ENCODE data around the gene AQP2. TPM values are rescaled to one million over a fixed set of nuclear protein-coding genes. Genes with fewer than 3 reads are reported as not detected.
A peak's percentile ranks its signal among the peaks of the same experiment; 100 is the strongest.

AQP2 gene
- total RNA-seq, 3 donors from 2014 or later, result not detected

DNA sequence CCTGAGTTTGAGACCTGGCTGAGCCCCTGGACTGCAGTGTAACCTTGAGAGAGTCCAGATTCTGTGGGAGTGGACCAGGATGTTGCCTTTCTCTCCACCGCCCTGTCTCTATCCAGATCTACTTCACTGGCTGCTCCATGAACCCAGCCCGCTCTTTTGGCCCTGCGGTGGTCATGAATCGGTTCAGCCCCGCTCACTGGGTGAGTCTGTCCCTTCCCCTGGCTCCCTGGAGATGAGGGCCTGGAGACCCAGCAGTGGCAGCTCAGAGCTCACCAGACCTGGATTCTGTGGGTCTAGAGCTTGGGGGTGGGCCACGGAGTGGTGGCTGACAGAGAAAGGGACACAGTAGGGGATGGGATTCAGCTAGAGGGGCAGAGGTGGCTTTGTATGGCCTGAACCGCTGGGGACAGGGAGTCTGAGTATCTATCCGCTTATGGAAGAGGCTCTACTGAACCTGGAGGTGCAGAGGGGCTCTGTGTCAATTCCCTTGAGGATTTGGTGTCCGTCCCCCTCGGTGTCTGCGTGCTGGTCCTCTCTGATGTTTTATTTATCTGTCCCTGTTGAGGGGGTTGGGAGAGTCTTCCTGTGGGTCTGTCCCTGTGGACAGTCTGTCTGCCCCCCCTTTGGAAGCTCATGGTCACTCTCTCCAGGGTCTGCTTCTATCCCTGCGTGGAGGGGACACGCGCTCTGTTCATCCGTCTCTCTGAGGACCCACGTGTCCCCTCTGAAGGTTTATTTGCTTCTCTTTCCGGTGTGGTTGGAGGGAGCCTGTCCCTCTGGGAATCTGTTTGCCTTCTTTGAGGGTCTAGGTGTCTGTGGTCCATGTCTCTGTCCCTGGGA lies 13.7 kb downstream of the AQP2 start:
- Mint-ChIP-seq H3K36me3 (ENCODE audit: insufficient read depth) (no peaks in the 10 kb centered on the region), H3K4me1 (ENCODE audit: low read depth) (peaks cover 11% of the 10 kb centered on the region), H3K4me3 (no peak overlapping the region), H3K9me3 (no peaks in the 10 kb centered on the region), H3K27me3 (ENCODE audit: low read depth) (peaks cover 70% of the 10 kb centered on the region)
- no peak for DNase-seq
- no peak for ATAC-seq

DNA sequence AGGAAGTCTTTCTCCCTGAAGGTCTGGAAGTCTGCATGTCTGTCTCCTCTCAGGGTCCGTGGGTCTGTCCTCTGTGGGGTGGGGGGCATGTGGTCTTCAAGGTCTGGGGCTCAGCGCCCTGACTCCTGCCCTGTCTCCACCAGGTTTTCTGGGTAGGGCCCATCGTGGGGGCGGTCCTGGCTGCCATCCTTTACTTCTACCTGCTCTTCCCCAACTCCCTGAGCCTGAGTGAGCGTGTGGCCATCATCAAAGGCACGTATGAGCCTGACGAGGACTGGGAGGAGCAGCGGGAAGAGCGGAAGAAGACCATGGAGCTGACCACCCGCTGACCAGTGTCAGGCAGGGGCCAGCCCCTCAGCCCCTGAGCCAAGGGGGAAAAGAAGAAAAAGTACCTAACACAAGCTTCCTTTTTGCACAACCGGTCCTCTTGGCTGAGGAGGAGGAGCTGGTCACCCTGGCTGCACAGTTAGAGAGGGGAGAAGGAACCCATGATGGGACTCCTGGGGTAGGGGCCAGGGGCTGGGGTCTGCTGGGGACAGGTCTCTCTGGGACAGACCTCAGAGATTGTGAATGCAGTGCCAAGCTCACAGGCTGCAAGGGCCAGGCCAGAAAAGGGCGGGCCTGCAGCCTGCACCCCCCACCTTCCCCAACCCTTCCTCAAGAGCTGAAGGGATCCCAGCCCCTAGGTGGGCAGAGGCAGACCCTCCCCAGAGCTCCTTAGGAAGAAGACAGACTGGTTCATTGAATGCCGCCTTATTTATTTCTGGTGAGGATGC lies 14.5 kb downstream of the AQP2 start:
- no peaks in the 10 kb centered on the region for H3K36me3 Mint-ChIP-seq (ENCODE audit: insufficient read depth)
- no peak for ATAC-seq
- H3K27me3 Mint-ChIP-seq (ENCODE audit: low read depth), result peaks cover 63% of the 10 kb centered on the region
- DNase-seq, result no peak
- no peak overlapping the region for H3K4me3 Mint-ChIP-seq
- H3K4me1 Mint-ChIP-seq (ENCODE audit: low read depth), result peaks cover 11% of the 10 kb centered on the region
- H3K9me3 Mint-ChIP-seq, result no peaks in the 10 kb centered on the region

DNA sequence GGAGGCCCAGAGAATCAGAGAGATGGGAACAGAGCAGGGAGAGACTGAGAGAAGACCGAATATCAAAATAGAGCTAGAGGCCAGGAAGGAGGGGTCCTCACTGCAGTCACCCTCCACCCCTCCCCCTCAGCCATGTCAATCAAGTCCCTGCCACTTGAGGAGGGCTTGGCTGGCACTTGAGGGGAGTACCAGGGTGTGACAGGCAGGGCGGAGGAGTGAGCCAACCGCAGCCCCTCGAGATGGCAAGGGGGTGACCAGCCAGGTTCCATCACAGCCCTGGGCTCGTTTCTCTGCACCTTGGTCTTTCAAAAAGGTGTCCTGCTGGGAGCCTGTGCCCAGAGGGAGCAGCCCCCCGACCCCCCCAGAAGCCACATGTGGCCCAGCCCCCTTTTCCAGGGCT lies 15.3 kb downstream of the AQP2 start:
- Mint-ChIP-seq H3K4me1 (ENCODE audit: low read depth) (peaks cover 6% of the 10 kb centered on the region), H3K27me3 (ENCODE audit: low read depth) (peaks cover 55% of the 10 kb centered on the region), H3K36me3 (ENCODE audit: insufficient read depth) (no peaks in the 10 kb centered on the region), H3K9me3 (no peaks in the 10 kb centered on the region), H3K4me3 (no peak overlapping the region)
- DNase-seq (no peak), ATAC-seq (no peak)

DNA sequence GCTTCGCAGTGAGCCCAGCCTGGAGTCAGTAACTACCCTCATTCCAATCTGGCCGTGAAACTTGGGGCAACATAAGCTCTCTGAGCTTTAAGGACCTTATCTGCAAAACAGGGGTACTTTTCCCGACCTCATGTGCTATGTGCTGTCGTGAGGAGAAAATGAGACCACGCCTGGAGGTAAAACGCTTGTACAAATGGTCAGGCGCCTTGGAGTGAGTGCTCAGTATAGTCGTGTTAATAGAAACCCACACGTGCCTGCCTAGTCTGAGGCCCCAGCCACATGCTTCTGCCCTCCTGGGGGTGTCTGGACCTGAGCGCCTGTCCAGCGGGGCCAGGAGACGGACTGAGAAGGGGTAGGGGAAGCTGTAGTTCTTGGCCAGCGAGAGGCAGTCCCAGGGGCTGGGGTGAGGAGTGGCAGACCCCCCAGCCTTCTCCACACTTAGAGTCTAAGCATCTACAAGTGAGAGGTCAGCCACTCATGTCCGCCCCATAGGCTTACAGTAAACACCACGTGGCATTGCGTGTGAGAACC lies 16.0 kb downstream of the AQP2 start:
- Mint-ChIP-seq H3K27me3 (ENCODE audit: low read depth) (peaks cover 53% of the 10 kb centered on the region), H3K4me3 (no peak overlapping the region), H3K4me1 (ENCODE audit: low read depth) (peaks cover 6% of the 10 kb centered on the region), H3K9me3 (no peaks in the 10 kb centered on the region), H3K36me3 (ENCODE audit: insufficient read depth) (no peaks in the 10 kb centered on the region)
- DNase-seq (no peak), ATAC-seq (no peak)

DNA sequence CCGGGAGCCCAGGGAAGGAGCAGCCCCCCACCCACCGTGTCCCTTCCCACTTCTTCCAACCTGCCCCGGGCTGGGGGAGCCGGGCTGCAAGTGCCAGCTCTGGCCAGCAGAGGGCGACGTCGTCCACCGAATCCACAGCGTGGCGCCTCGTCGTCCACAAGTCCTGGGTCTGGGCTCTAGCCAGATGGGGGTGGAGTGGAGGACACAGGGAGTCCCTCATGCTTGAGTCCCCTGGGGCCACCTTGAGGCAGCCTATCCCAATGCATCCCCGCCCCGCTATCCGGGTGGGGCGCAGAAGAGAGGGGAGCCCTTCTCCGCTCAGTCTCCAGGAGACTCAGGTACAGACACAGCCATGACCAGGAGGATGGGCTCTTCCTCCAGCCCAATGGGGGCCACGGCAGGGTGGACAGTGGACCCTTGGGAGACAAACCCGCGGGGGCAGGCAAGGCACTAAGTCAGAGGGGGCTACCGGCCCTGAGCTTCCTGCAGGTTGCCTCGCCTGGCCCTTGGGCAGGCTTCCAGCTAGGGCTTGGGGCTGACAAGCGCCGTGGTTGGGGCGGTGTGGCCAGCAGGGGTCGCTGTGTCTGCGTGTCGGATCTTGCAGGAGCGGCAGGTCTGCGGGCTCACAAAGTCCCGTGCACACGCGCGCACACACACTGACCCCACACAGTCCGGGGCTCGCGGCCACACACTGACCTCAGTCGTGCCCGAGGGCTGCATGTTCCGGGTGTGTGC lies 16.7 kb downstream of the AQP2 start:
- peaks cover 49% of the 10 kb centered on the region for H3K27me3 Mint-ChIP-seq (ENCODE audit: low read depth)
- no peaks in the 10 kb centered on the region for H3K9me3 Mint-ChIP-seq
- peak; percentile 88 to 90 for ATAC-seq
- peak overlapping the region; percentile 73 for H3K4me3 Mint-ChIP-seq
- H3K36me3 Mint-ChIP-seq (ENCODE audit: insufficient read depth), result no peaks in the 10 kb centered on the region
- H3K4me1 Mint-ChIP-seq (ENCODE audit: low read depth), result peaks cover 6% of the 10 kb centered on the region
- DNase-seq, result peak; percentile 95

DNA sequence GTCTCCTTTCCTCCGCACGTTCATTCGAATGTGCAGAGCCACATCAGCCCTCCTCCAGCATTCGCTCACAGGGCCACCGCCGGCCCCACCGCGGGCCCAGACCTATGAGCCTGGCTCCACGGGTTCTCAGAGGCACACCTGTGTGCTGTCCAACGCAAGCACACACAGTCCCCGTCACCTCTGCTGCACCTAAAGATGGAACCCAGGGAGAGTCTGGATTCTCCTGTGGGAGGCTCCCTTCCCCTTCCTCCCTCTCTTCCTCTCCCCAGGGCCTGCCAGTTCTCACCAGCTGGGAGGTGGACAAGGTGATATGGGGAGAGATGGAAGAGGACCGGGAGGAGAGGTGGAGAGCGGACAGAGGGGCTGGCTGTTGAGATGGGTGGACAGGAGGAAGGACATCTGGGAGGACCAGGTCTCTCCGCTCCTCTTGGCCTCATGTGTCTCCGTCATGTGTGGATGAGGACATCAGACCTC lies 17.3 kb downstream of the AQP2 start:
- Mint-ChIP-seq H3K4me1 (ENCODE audit: low read depth) (peaks cover 6% of the 10 kb centered on the region), H3K27me3 (ENCODE audit: low read depth) (peaks cover 43% of the 10 kb centered on the region), H3K36me3 (ENCODE audit: insufficient read depth) (no peaks in the 10 kb centered on the region), H3K4me3 (peak overlapping the region; percentile 43), H3K9me3 (no peaks in the 10 kb centered on the region)
- ATAC-seq (peak; percentile 17 to 23), DNase-seq (no peak)

DNA sequence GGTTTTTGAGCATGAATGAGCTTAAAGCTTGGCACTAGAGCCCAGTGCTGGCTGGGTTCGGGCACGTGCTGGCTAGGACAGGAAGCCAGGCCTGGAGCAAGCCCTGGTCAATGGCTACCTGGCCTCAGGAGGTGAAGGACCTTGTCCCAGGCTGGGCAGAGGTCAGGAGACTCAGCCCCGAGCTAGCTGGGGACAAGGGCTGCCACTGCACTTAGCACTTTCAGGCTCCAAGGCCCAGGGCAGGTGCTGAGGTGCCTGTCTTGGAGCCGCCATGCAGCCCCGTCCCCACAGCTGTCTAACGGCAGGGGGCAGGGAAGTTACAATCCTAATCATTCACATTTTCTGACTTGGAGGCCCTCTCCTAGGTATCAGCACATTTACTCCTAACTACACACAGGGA lies 17.9 kb downstream of the AQP2 start:
- no peaks in the 10 kb centered on the region for H3K9me3 Mint-ChIP-seq
- peaks cover 6% of the 10 kb centered on the region for H3K4me1 Mint-ChIP-seq (ENCODE audit: low read depth)
- DNase-seq (no peak), ATAC-seq (no peak)
- H3K36me3 Mint-ChIP-seq (ENCODE audit: insufficient read depth), result no peaks in the 10 kb centered on the region
- H3K27me3 Mint-ChIP-seq (ENCODE audit: low read depth), result peaks cover 37% of the 10 kb centered on the region
- no peak overlapping the region for H3K4me3 Mint-ChIP-seq

DNA sequence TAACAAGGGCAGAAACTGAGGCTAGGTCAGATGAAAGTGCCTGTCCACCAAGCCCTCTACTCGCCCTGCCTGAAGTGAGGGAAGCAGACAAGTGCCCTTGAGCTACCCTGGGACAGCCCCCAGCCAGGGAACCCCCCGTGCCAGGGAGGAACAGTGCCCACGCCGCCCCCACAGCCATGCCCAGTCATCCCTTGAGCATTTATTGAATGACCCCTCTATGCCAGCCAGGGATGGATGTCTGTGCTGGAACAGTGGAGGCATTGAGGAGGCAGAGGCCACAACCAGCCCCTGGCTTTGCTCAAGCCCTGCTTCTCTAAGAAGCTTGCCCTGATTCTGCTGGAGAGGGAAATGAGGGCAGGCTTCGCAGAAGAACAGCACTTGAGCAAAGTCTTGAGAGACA lies 18.5 kb downstream of the AQP2 start:
- peaks cover 31% of the 10 kb centered on the region for H3K27me3 Mint-ChIP-seq (ENCODE audit: low read depth)

DNA sequence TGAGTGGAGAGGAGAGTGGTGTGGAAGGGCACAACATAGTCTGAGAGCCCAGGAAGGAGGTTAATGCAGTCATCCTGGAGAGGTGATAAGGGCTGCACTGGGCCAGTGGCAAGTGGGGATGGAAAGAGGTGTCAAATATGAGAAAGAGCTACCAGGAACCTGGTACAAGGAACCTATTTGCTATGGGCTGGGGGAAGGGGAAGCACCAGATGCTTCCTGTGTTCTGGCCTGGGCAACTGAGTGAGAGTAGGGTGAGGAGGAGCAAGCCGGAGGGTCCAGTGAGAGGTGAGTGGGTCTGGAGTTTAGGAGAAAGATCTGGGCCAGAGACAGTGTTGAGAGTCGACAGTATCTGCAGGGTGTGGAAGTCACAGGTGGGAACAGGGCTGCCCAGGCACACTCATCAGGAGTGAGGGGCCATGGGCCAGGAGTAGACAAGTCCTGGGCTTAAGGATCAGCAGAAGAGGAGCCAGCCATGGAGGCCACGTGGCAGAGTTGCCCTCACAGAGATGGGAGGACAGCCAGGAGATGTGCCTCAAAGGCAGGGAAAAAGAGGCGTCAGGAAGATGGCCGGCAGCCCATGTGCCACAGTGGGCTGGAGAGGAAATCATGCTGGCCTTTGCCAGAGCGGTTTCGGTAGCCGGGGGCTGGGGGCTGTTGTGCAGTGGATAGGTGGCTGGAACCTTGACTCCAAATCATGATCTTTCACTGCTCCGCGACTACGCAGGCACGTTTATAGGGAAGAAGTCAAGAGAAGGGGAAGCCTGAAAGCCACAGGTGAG lies 19.3 kb downstream of the AQP2 start:
- ATAC-seq, result no peak
- Mint-ChIP-seq H3K36me3 (ENCODE audit: insufficient read depth) (no peaks in the 10 kb centered on the region), H3K9me3 (no peaks in the 10 kb centered on the region), H3K4me1 (ENCODE audit: low read depth) (peaks cover 6% of the 10 kb centered on the region), H3K4me3 (no peak overlapping the region), H3K27me3 (ENCODE audit: low read depth) (peaks cover 24% of the 10 kb centered on the region)
- DNase-seq, result no peak

More for the DNA sequence above, 18.5 kb downstream of the AQP2 start:
- Mint-ChIP-seq H3K4me1 (ENCODE audit: low read depth) (peaks cover 6% of the 10 kb centered on the region), H3K36me3 (ENCODE audit: insufficient read depth) (no peaks in the 10 kb centered on the region), H3K9me3 (no peaks in the 10 kb centered on the region), H3K4me3 (no peak overlapping the region)
- ATAC-seq, result no peak
- DNase-seq, result no peak

DNA sequence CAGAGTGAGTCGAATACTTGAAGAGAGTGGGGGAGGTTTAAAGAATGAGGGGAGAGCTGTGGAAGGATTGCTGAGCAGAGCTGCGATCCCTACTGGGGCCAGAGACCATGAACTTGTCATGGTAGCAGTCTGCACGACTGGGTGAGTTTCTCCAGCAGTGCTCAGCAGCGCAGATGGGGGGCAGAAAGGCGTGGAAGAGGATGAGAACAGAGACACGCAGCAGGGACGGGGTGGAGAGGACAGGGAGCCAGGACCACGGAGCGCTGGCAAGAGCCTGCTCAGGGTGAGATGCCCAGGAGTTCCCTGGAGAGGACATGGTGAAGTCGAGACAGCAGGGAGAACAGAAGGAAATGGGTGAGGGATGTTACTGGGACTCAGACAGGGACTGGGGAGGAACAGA lies 20.1 kb downstream of the AQP2 start:
- peaks cover 17% of the 10 kb centered on the region for H3K27me3 Mint-ChIP-seq (ENCODE audit: low read depth)
- H3K36me3 Mint-ChIP-seq (ENCODE audit: insufficient read depth), result no peaks in the 10 kb centered on the region
- no peaks in the 10 kb centered on the region for H3K9me3 Mint-ChIP-seq
- peaks cover 6% of the 10 kb centered on the region for H3K4me1 Mint-ChIP-seq (ENCODE audit: low read depth)
- H3K4me3 Mint-ChIP-seq, result no peak overlapping the region
- no peak for ATAC-seq
- DNase-seq, result no peak

DNA sequence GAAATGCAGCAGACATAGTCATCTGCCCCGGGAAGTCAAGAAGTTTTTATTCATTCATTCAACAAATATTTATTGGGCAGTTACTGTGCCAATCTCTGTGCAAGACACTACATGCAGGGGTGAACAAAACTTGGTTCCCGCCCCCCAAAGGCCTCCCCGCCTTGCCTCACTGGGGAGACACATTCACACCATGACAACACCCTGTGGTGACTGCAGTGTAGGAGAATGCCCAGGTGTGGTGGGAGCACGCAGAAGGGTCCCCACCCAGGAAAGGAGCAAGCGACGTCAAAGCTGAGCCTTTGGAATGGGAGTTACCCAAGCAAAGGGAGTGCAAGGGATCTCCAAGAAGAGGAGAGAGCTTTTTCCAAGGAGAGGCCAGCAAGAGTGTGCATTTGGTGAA lies 20.6 kb downstream of the AQP2 start:
- DNase-seq (no peak), ATAC-seq (no peak)
- H3K4me3 Mint-ChIP-seq, result no peak overlapping the region
- peaks cover 6% of the 10 kb centered on the region for H3K4me1 Mint-ChIP-seq (ENCODE audit: low read depth)
- no peaks in the 10 kb centered on the region for H3K9me3 Mint-ChIP-seq
- H3K27me3 Mint-ChIP-seq (ENCODE audit: low read depth), result peaks cover 16% of the 10 kb centered on the region
- no peaks in the 10 kb centered on the region for H3K36me3 Mint-ChIP-seq (ENCODE audit: insufficient read depth)

DNA sequence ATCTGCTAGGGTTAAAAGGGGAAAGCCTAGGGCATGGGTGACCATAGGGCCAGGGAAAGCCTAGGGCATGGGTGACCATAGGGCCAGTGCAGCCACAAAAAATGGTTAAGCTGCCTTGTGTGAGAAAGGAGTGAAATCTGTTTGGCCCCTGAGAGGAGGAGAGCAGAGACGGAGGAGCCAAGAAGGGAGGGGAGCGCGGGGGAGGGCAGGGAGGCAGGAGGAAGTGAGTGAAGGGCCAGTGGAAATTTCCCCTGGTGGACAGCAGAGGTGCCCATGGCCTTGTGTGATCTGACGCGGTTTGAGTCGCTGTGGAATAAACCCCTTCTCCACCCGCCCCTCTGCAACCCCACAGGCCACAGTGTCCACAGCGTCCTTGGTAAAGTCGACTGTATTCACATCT lies 21.6 kb downstream of the AQP2 start:
- no peak for ATAC-seq
- Mint-ChIP-seq H3K9me3 (no peaks in the 10 kb centered on the region), H3K4me1 (ENCODE audit: low read depth) (peaks cover 4% of the 10 kb centered on the region), H3K27me3 (ENCODE audit: low read depth) (peaks cover 7% of the 10 kb centered on the region), H3K4me3 (no peak overlapping the region), H3K36me3 (ENCODE audit: insufficient read depth) (no peaks in the 10 kb centered on the region)
- no peak for DNase-seq

DNA sequence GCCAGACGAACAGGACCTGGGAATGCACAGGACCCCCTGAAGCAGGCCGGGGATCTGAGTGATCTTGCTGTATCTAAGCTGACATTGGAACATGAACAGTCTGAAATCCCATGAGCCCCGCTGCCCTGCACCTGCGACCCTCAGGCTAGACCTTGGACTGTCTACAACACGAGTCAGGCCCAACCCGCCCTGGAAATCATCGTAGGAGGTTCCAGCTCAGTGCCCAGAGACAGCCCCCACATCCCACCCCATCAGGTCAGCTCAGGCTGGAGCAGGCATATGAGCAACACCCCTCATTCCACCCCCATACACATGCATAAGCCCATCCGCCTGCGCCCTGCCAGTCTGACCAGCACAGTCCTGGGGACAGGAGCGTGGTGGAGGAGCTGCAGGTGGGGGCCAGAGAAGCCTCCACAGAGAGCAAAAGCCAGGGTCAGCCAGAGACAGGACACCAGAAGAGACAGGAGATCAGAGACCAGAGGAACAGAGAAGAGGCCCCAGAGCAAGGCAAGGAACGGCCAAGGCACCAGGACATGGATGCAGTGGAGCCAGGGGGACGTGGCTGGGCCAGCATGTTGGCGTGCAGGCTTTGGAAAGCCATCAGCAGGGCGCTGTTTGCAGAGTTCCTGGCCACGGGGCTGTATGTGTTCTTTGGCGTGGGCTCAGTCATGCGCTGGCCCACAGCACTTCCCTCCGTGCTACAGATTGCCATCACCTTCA lies 22.3 kb downstream of the AQP2 start, which contains the start of gene AQP6:
Gene AQP6 (plus strand): TSS at position 307 of the 720 bp plus-strand sequence. CDS start 227 bp downstream, at position 534.
- H3K4me3 Mint-ChIP-seq, result no peak within 1 kb of the TSS
- ATAC-seq, result no peak
- H3K27me3 Mint-ChIP-seq (ENCODE audit: low read depth), result peaks cover 6% of the 10 kb centered on the region
- no peaks in the 10 kb centered on the region for H3K4me1 Mint-ChIP-seq (ENCODE audit: low read depth)
- no peaks in the 10 kb centered on the region for H3K9me3 Mint-ChIP-seq
- DNase-seq, result no peak
- H3K36me3 Mint-ChIP-seq (ENCODE audit: insufficient read depth), result no peaks in the 10 kb centered on the region
